ENCODE measurements around the gene SLC25A1. TPM values are rescaled to one million over a fixed set of nuclear protein-coding genes. Genes with fewer than 3 reads are reported as not detected.

The SLC25A1 gene
- total RNA-seq, 1 donor from 2014 or later, result 20.9 TPM

DNA sequence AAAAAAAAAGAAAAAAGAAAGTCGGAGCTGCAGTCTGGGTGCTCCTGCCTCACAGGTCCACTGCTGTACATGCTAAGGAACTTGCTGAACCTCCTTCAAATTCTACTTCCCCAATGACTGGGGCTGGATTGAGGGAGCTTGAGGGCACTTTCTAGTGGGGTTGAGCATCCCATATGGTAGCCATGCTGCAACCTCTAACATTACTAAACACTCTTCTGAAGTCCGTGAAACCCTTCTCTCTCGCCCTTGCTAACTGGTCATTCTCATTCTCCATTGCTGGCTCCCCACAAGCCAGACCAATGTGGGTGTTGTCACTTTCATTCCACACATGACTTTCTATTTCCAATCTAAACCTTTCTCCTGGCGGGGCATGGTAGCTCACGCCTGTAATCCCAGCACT is 35.3 kb downstream of the SLC25A1 start:
- H3K27me3 ChIP-seq (ENCODE audit: low read depth), result peaks cover 13% of the 10 kb centered on the region
- peaks cover 46% of the 10 kb centered on the region for H3K36me3 ChIP-seq
- H3K27ac ChIP-seq (replicated peaks), result no peak overlapping the region
- DNase-seq, result no peak
- H3K4me3 ChIP-seq, result peak overlapping the region; percentile 87
- TF ChIP-seq, protein P1, sequence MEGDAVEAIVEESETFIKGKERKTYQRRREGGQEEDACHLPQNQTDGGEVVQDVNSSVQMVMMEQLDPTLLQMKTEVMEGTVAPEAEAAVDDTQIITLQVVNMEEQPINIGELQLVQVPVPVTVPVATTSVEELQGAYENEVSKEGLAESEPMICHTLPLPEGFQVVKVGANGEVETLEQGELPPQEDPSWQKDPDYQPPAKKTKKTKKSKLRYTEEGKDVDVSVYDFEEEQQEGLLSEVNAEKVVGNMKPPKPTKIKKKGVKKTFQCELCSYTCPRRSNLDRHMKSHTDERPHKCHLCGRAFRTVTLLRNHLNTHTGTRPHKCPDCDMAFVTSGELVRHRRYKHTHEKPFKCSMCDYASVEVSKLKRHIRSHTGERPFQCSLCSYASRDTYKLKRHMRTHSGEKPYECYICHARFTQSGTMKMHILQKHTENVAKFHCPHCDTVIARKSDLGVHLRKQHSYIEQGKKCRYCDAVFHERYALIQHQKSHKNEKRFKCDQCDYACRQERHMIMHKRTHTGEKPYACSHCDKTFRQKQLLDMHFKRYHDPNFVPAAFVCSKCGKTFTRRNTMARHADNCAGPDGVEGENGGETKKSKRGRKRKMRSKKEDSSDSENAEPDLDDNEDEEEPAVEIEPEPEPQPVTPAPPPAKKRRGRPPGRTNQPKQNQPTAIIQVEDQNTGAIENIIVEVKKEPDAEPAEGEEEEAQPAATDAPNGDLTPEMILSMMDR (IDR thresholded peaks at IDR 0.05; ENCODE audit: borderline replicate concordance), result no peak
- intact Hi-C loops (cut with micrococcal nuclease), result no loop called here
- H3K9me3 ChIP-seq (replicated peaks), result no peaks in the 10 kb centered on the region
- H3K4me1 ChIP-seq, result peaks cover 23% of the 10 kb centered on the region

- peaks cover 54% of the 10 kb centered on the region for H3K36me3 ChIP-seq
Observed at GRCh38 chr22:19142394-19142793, 36.1 kb downstream of the SLC25A1 start.

GRCh38 chr22:19139974-19140373 is 38.6 kb downstream of the SLC25A1 start:
- intact Hi-C loops (cut with micrococcal nuclease), result no loop called here
- H3K36me3 ChIP-seq, result peaks cover 77% of the 10 kb centered on the region
- no peak overlapping the region for H3K27ac ChIP-seq (replicated peaks)
- no peak for DNase-seq
- no peak overlapping the region for H3K4me3 ChIP-seq
- no peaks in the 10 kb centered on the region for H3K9me3 ChIP-seq (replicated peaks)
- no peaks in the 10 kb centered on the region for H3K27me3 ChIP-seq (ENCODE audit: low read depth)
- TF ChIP-seq, protein P1 (IDR thresholded peaks at IDR 0.05; ENCODE audit: borderline replicate concordance), result no peak
- peaks cover 23% of the 10 kb centered on the region for H3K4me1 ChIP-seq

More at GRCh38 chr22:19142394-19142793, 36.1 kb downstream of the SLC25A1 start:
- H3K27ac ChIP-seq (replicated peaks), result no peak overlapping the region
- intact Hi-C loops (cut with micrococcal nuclease), result no loop called here
- DNase-seq, result no peak
- H3K4me3 ChIP-seq, result no peak overlapping the region
- peaks cover 23% of the 10 kb centered on the region for H3K4me1 ChIP-seq
- TF ChIP-seq, protein P1 (IDR thresholded peaks at IDR 0.05; ENCODE audit: borderline replicate concordance), result no peak
- H3K27me3 ChIP-seq (ENCODE audit: low read depth), result peaks cover 5% of the 10 kb centered on the region
- no peaks in the 10 kb centered on the region for H3K9me3 ChIP-seq (replicated peaks)

DNA sequence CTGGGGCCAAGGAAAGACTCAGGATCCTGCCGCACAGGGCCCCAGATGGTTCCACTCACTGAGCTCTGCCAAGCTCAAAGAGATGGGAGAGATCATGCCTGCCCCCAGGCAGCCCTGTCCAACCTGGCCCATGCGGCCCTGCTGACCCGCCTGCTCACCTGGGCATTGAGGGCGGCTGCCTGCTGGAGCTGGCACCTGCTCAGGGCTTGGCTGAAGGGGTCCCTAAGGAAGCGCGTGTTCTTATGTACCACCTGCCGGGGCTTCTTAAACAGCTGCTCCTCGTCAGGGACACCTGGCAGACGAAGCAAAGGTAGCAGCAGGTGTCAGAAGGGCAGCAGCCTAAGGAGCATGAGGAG is 39.6 kb downstream of the SLC25A1 start:
- TF ChIP-seq, protein P1 (IDR thresholded peaks at IDR 0.05; ENCODE audit: borderline replicate concordance), result no peak
- Histone ChIP-seq H3K4me3 (no peak overlapping the region), H3K27me3 (ENCODE audit: low read depth) (no peaks in the 10 kb centered on the region), H3K36me3 (peaks cover 87% of the 10 kb centered on the region), H3K9me3 (replicated peaks) (no peaks in the 10 kb centered on the region), H3K4me1 (peaks cover 18% of the 10 kb centered on the region), H3K27ac (replicated peaks) (no peak overlapping the region)
- DNase-seq, result no peak
- intact Hi-C loops (cut with micrococcal nuclease), result no loop called here

DNA sequence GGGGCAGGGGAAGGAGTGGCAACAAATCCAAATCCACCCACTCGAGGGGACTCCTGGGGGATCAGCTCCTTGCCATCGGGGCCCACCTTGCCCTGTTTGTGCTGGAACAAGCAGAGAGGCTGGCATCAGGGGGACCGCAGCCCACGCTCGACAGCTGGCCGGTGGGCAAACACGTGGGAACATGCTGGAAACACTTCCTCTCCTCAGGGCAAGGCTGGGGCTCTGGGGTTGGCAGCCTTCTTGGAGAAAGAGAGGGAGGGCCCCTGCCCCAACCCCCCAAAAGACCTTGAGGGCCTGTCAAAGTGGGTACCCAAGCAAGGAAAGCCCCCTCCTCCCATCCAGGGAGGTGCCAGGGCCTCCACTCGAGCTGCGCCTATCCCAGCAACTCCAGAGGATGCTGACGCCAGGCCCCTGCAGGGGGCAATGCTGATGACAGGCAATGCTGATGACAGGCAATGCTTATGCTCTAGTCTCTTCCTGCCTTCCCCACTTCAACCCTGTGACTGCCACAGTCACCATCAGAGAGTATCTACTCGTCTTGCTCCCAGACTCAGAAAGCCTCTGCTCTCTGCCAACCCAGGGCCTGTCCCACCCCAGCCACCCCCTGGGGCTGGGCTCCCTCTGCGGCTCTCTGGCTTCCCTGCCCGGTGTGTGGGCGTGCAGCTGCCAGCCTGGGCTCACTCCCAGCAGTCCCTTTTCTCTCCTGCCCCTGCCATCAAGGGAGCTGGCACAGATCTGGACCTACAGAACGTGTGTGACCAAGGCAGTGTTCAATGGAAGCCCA is 40.1 kb downstream of the SLC25A1 start:
- Histone ChIP-seq H3K4me1 (peaks cover 13% of the 10 kb centered on the region), H3K36me3 (peaks cover 93% of the 10 kb centered on the region), H3K27me3 (ENCODE audit: low read depth) (no peaks in the 10 kb centered on the region), H3K27ac (replicated peaks) (no peak overlapping the region), H3K4me3 (no peak overlapping the region), H3K9me3 (replicated peaks) (no peaks in the 10 kb centered on the region)
- TF ChIP-seq, protein P1 (IDR thresholded peaks at IDR 0.05; ENCODE audit: borderline replicate concordance), result no peak
- DNase-seq, result no peak
- intact Hi-C loops (cut with micrococcal nuclease), result no loop called here
